Daoy (cell line): ENCODE data around the gene CARHSP1. TPM values are rescaled to one million over a fixed set of nuclear protein-coding genes. Genes with fewer than 3 reads are reported as not detected.
"Not testable (repeated sequence)": the region's sequence is repeated elsewhere in the genome, so short reads cannot be mapped to it uniquely, and the experiment has no call there.

Experiments
- DNase-seq: peaks from one replicate; pipeline ENCODE4 v3.0.0-alpha.2; 2015; ENCODE audit warnings: low read depth
- total RNA-seq: library from RNA; depleted of rRNA; stranded (reverse); fragments of >200 nt; shearing (Covaris generic); gene quantifications from 2 replicates; pipeline ENCODE4 v1.2.3, GENCODE V29; 2014

CARHSP1 gene
- total RNA-seq, 1 experiment from 2014 or later: 58.5 TPM

DNA sequence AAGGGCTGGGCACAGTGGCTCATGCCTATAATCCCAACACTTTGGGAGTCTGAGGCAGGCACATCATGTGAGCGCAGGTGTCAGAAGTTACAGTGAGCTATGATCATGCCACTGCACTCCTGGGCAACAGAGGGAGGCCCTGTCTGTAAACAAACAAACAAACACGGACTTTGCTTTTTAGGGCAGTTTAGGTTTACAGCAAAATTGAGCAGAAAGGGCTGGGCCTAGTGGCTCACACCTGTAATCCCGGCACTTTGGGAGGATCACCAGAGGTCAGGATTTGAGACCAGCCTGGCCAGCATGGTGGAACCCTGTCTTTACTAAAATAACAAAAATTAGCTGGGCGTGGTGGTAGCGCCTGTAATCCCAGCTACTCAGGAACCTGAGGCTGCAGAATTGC lies 3.3 kb upstream of the CARHSP1 start:
- DNase-seq: no peak

DNA sequence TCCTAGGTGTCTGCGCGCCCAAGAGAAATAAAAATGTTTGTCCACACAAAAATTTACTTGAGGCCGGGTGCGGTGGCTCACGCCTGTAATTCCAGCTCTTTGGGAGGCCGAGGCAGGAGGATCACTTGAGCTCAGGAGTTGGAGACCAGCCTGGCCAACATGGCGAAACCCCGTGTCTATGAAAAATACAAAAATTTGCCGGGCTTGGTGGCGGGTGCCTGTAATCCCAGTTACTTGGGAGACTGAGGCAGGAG lies 1.1 kb upstream of the CARHSP1 start:
- not testable (repeated sequence) for DNase-seq

DNA sequence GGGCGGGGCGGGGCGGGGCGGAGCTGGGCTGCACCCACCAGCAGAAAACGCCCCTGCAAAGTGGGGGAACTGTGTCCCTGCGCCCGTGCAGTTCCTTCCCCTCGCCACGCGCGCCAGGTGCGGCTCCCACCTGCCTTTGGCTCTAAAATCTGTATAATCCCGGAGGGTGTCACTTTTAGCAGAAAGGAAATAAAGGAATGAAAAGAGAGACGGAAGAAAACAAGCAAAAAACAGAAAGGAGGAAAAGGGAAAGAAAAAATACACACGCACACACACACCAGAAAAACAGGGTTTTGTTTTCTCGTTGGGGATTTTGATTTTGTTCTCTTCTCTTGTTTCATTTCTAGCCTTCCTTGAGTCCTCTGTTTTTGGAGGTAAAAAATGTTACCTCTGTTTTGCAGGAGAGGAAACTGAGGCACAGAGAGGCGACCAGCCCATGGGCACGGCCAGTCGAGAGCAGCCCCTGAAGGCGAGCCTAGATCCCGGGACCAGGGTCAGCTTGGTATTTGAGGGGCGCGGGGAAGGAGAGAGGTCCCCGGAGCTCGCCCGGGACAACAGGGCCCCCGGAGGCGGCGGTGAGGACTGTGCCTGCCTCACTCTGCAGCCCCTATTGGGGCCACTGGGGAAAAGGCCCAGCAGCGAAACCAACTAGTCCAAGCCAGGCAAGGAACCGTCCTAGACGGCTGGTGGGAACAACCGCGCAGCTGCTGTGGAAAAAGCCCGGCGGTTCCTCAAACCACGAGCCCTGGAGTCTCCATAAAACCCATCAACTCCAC lies 594 bp upstream of the CARHSP1 start:
- no peak for DNase-seq

DNA sequence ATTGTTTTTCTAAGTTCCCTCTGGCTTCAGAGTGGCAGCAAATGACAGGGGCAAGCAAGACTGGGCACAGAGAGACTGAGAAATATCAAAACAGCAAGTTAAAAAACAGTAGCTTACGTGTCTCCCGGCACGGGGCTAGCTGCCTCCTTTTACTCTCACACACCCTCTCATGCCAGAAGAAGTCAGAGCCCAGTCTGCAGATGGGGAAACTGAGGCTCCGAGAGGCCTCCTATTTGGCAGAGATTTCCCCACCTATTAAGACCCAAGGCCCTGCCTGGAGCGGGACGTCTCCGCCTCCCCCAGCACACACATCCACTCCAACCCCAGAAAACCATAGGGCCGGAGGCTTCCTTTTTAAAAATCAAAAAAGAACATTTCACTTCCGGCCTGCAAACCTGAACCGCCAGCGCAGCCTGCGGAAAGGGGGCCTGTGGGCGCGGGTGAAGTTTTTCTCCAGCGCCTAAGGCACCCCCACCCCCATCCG lies 832 bp downstream of the CARHSP1 start:
- no peak for DNase-seq

GRCh38 chr16:8867216-8867931 lies 1.4 kb downstream of the CARHSP1 start:
- DNase-seq: no peak

DNA sequence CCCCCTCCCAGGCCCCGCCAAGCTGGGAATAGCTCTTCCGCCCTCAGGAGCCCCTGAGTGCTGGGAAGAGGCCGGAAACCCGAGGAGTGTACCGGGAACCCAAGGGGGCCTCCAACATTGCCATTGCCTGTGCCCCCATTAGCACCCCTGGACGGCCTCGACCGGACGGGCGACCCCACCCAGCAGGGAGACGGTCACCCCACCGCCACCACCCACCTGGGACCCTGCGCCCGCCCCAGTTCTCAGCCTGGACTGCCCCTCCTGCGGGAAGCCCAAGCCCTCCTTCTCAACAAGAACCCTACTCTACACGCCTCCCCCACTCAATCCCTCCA lies 2.0 kb downstream of the CARHSP1 start:
- no peak for DNase-seq

DNA sequence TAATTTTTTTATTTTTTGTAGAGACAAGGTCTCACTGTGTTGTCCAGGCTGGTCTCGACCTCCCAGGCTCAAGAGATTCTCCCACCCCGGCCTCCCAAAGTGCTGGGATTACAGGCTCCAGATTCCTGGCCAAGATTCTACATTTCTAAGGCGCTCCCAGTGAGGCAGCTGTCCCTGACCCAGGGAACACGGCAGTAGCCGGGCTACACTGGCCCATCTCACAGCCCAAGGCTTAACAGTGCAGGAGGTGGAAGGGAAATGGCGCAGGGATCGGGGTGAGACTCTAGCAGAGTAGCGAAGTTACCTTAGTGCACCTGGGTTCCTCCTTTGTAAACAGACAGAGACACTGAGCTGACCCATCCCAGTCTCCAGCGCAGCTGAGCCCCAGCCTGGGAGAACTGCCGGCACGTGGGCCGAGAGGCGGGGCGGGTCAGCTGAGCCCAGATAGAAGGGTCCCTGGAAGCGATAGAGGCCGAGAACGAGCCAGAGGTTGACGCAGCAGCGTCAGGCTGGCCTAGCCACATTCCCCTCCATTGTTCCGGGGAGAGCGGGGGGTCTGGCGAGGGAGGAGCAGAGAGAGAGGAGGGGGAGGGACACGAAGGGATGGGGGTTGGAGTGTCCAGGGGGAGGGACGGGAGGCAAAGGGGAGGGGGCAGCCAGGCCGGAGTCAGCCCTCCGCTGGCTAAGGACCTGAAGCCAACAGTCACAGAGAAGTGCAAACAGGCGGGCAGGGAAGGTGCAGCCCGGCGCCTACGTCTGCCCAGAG lies 2.5 kb downstream of the CARHSP1 start:
- DNase-seq: no peak

DNA sequence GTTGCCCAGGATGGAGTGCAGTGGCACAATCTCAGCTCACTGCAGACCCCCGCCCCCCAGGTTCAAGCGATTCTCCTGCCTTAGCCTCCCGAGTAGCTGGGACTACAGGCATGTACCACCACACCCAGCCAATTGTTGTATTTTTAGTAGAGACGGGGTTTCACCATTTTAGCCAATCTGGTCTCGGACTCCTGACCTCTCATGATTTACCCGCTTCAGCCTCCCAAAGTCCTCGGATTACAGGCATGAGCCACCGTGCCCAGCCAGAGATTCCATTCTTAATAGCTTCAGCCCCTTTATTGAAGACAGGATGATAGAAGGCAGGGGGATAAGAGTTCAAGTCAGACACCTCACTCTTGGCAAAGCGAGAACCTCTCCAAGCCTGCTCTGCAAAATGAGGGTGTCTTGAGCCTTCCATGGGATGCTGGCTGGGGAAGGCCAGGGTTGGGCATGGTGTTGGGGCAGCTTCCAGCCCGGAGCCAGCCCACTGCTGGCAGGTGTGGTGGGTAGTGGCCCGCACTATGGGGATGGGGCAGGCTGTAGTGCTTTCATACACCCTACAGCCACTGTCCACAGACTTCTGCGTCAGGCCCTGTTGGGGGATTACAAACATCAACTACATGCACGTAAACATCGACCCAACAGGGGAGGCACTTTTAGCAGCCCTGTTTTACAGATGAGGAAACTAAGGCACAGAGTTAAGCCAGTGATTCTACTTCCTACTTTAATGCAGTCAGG lies 3.5 kb downstream of the CARHSP1 start:
- no peak for DNase-seq

- no peak for DNase-seq
These were observed 4.2 kb downstream of the CARHSP1 start for GRCh38 chr16:8864480-8865110.

DNA sequence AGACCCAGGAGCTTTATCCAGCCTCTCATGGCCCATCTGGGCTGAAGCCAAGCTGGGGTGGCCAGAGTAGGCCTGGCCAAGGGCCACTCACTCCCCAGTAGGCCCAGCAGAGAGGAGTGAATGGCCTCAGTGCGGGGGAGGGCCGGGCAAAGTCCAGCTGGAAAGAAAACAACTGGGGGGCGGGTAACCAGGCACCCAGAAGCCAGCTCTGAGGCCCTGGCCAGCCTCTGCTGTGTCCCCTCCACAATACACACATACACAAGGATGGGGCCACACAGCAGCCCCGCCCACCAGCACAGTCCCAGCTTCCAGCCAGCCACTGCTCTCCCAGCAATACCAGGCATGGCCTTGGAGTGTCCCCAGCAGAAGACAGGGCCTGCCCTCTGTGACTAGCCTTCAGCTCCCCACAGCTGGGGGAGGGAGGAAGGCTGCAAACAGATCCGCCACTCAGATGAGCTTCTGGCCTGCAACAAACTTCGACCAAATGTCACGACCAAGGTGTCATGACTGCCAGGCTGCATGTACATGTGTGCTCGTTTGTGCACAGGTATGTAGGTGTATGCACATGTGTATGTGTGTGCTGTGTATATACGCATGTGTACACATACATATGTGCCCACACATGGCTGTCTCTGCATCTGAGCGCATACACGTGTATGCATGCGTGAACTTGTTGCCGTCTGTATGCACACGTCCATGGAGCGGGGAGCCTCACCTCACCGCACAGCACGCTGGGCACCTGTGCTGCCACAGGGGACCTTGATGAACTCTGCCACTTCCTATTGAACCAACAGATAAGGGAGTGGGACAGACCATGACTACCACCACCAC lies 5.0 kb downstream of the CARHSP1 start:
- peak; percentile 42 for DNase-seq

- no peak for DNase-seq
These were observed 6.3 kb downstream of the CARHSP1 start for GRCh38 chr16:8862309-8863130.

DNA sequence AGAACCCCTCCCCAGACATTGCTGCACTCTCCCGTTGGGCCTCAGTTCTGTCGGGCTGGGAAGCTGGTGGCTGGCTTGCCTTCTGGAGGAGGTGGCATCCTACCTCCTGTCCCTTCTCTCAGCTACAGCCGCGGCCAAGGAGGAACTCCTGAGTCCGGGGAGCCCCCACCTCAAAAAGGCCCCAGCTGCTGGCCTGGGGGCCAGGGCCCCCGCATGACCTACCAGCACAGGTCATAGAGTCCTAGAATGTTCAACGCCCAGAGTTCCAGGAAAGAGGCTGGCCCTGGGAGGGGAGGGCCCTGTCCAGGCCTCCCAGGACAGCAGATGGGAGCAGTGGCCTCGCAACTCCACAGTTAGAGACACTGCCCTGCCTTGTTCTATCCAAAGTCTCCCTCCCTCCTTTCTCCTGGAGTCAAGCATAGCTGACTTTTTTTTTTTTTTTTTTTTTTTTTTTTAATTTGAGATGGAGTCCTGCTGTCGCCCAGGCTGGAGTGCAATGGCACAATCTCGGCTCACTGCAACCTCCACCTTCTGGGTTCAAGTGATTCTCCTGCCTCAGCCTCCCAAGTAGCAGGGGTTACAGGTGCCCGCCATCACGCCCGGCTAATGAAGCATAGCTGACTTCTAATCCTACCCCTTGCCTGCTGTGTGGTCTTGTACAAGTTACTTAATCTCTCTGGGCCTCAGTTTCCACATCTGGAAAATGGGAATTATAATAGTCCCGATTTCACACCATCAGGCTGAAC lies 7.1 kb downstream of the CARHSP1 start:
- no peak for DNase-seq

DNA sequence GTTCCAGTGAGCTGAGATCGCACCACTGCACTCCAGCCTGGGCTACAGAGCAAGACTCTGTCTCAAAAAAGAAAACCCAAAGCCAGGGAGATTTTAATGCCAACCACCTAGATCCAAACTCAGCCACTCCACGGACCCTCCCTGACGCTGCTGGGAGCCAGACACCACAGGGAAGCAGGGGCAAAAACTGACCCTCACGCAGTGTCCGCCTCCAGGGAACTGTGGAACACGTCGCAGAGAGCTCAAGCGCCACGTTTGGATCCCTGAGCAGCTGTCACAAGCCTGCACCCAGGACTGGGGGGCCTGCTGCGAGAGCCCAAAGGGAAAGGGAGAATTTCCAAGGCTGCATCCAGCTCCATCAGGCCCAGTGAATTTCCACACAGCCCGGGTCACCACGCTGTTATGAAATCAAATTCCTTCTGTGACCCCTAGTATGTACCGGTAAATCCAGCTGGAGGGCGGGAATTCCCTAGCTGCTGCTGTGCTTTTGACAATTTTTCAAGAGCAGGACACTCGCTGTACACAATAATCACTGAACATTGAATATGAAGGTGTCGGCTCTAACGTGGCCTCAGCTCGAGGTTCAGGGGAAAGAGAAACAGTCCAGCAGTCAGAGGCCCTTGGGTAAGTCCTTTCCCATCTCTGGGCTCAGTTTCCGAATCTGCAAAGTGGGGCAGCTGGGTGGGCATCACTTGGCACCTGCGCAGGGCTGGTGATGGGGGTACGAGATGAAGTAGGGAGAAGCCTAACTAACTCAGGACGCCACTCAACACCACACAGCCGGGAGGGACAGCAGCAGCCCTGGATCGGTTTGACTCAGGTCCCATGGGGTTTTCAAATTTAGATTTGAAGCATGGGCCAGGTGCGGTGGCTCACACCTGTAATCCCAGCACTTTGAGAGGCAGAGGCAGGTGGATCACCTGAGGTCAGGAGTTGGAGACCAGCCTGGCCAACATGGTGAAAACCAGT lies 8.6 kb downstream of the CARHSP1 start:
- DNase-seq: no peak

GRCh38 chr16:8858994-8859912 lies 9.6 kb downstream of the CARHSP1 start:
- no peak for DNase-seq

DNA sequence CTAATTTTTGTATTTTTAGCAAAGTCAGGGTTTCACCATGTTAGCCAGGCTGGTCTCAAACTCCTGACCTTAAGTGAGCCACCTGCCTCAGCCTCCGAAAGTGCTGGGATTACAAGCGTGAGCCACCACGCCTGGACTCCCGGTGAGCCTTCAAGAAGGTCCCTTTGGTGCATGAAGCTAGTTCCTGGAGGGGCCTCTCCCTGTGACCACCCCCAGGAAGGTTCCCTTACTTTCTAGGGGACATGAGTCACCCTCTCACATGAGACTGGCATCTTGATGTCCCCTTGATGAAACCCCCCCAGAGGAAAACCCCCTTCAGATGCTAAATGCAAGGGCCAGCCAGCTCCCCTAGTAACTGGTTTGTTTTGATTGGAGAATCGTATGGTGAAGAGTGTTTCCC lies 12.8 kb downstream of the CARHSP1 start:
- no peak for DNase-seq

GRCh38 chr16:8855051-8855786 lies 13.6 kb downstream of the CARHSP1 start:
- no peak for DNase-seq
